Neural cell (in vitro differentiated cells): Measurements from ENCODE around the gene PRKCG. TPM values are rescaled to one million over a fixed set of nuclear protein-coding genes. Genes with fewer than 3 reads are reported as not detected.

Experiments used
- H2AFZ ChIP-seq: fragments of 200-600, 300-800 bp; sonication (generic), shearing (Covaris generic); 2 replicates; pipeline ENCODE4 v1.6.0; 2014; ENCODE audit warnings: low read depth, mild to moderate bottlenecking, antibody characterized with exemption, low read length, moderate library complexity
- H3F3A ChIP-seq: fragments of 200-600 bp; shearing (Covaris generic); 2 replicates; pipeline ENCODE4 v1.6.1; 2016; ENCODE audit warnings: mild to moderate bottlenecking, moderate library complexity, mixed read lengths, antibody characterized with exemption, low read length; ENCODE audit not compliant: insufficient read depth, poor library complexity, severe bottlenecking
- H3K27ac ChIP-seq: fragments of 200-600, 300-800 bp; sonication (generic), shearing (Covaris generic); 2 replicates; pipeline ENCODE4 v1.5.1; 2014; ENCODE audit warnings: mild to moderate bottlenecking, low read length, moderate library complexity
- H3K27me3 ChIP-seq: fragments of 300-800, 200-600 bp; sonication (generic), shearing (Covaris generic); 2 replicates; pipeline ENCODE4 v1.6.0; 2014; ENCODE audit warnings: mild to moderate bottlenecking, low read depth, low read length, moderate library complexity; ENCODE audit not compliant: insufficient read depth
- H3K36me3 ChIP-seq: fragments of 300-800, 200-600 bp; sonication (generic), shearing (Covaris generic); 2 replicates; pipeline ENCODE4 v1.5.1; 2014; ENCODE audit warnings: mild to moderate bottlenecking, antibody characterized with exemption, low read length, moderate library complexity; ENCODE audit not compliant: insufficient read depth
- H3K4me2 ChIP-seq: fragments of 300-800, 200-600 bp; sonication (generic), shearing (Covaris generic); 2 replicates; pipeline ENCODE4 v1.6.0; 2014; ENCODE audit warnings: mild to moderate bottlenecking, low read length
- H3K4me3 ChIP-seq: fragments of 300-800, 200-600 bp; sonication (generic), shearing (Covaris generic); 2 replicates; pipeline ENCODE4 v1.5.1; 2014; ENCODE audit warnings: mild to moderate bottlenecking, low read length, moderate library complexity
- H3K79me2 ChIP-seq: fragments of 200-600 bp; shearing (Covaris generic); replicated peaks from 2 replicates; pipeline ENCODE4 v1.6.0; 2014; ENCODE audit warnings: mild to moderate bottlenecking, low read length, moderate library complexity; ENCODE audit not compliant: insufficient read depth
- H3K9ac ChIP-seq: fragments of 300-800, 200-600 bp; sonication (generic), shearing (Covaris generic); 2 replicates; pipeline ENCODE4 v1.6.1; 2016; ENCODE audit warnings: mild to moderate bottlenecking, low read length, mixed read lengths
- H3K9me2 ChIP-seq: fragments of 200-600 bp; shearing (Covaris generic); 2 replicates; pipeline ENCODE4 v1.6.1; 2016; ENCODE audit warnings: mild to moderate bottlenecking, low read length, mixed read lengths; ENCODE audit not compliant: insufficient read depth
- H3K9me3 ChIP-seq: fragments of 200-600, 300-800 bp; sonication (generic), shearing (Covaris generic); 2 replicates; pipeline ENCODE4 v1.6.1; 2016; ENCODE audit warnings: mild to moderate bottlenecking, mixed run types, low read length, moderate library complexity, mixed read lengths
- H4K20me1 ChIP-seq: fragments of 200-600 bp; shearing (Covaris generic); 2 replicates; pipeline ENCODE4 v1.6.1; 2016; ENCODE audit warnings: mild to moderate bottlenecking, mixed run types; ENCODE audit not compliant: insufficient read depth
- EP300 ChIP-seq: fragments of 450-650 bp; conservative IDR thresholded peaks from 2 replicates; pipeline ENCODE4 v1.6.1; 2014; ENCODE audit warnings: antibody characterized with exemption, mild to moderate bottlenecking, moderate library complexity; ENCODE audit not compliant: poor library complexity, severe bottlenecking
- EZH2 ChIP-seq: fragments of 200-600, 300-800 bp; shearing (Covaris generic), sonication (generic); IDR thresholded peaks from 2 replicates; pipeline ENCODE4 v1.6.1; 2014; ENCODE audit warnings: antibody characterized with exemption, low read length, borderline replicate concordance, mild to moderate bottlenecking; ENCODE audit not compliant: insufficient read depth, poor library complexity, severe bottlenecking
- MXI1 ChIP-seq: fragments of 450-650 bp; conservative IDR thresholded peaks from 2 replicates; pipeline ENCODE4 v1.6.1; 2014; ENCODE audit warnings: antibody characterized with exemption, mild to moderate bottlenecking; ENCODE audit not compliant: poor library complexity, severe bottlenecking
- POLR2AphosphoS5 ChIP-seq: IDR thresholded peaks from 2 replicates; pipeline ENCODE4 v1.6.1; 2012
- RAD21 ChIP-seq: fragments of 450-650 bp; conservative IDR thresholded peaks from 2 replicates; pipeline ENCODE4 v1.6.1; 2014; ENCODE audit warnings: antibody characterized with exemption, mild to moderate bottlenecking, moderate library complexity
- REST ChIP-seq: IDR thresholded peaks from 2 replicates; pipeline ENCODE4 v1.6.1; 2012; ENCODE audit warnings: borderline replicate concordance
- SMC3 ChIP-seq: fragments of 450-650 bp; conservative IDR thresholded peaks from 2 replicates; pipeline ENCODE4 v1.6.1; 2014; ENCODE audit warnings: antibody characterized with exemption, mild to moderate bottlenecking, moderate library complexity; ENCODE audit not compliant: poor library complexity
- TAF1 ChIP-seq: IDR thresholded peaks from 2 replicates; pipeline ENCODE4 v1.6.1; 2012; ENCODE audit warnings: low read depth
- polyA plus RNA-seq: library from polyadenylated mRNA; depleted of rRNA; stranded (reverse); fragments of >200 nt; gene quantifications from 2 replicates; pipeline ENCODE4 v1.2.3, GENCODE V29; 2014
- TF ChIP-seq, protein P1 (sequence below): fragments of 450-650 bp; IDR thresholded peaks from 2 replicates; pipeline ENCODE4 v1.5.1; 2014; ENCODE audit warnings: antibody characterized with exemption, mild to moderate bottlenecking, moderate library complexity; ENCODE audit not compliant: poor library complexity, severe bottlenecking

The PRKCG gene
- polyA plus RNA-seq, 1 donor from 2014 or later = 0.99 TPM

DNA sequence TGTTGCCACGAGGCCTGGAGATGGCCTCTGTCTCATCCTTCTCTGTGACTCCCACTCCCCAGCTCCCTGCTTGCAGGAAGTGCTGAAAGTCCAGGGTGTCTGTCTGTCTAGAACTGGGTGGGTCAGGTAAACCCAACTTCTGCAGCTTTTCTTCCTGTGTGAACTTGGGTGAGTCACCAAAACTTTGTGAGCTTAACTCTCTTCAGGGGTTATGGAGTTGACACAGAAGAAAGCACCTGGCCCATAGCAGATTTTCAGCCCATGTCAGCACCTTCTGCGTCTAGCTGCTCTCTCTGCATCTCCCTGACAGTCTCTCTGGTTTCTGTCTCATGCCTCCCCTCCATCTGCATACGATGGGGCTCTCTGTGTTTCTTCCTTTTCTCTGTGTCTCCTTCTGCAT, 22.9 kb downstream of the PRKCG start:
- no peak for TF ChIP-seq SMC3
- TF ChIP-seq RAD21 = no peak
- no peak for TF ChIP-seq POLR2AphosphoS5
- TF ChIP-seq TAF1 = no peak
- no peak for TF ChIP-seq REST
- no peak for TF ChIP-seq MXI1
- TF ChIP-seq EP300 = no peak
- TF ChIP-seq EZH2 = no peak
- TF ChIP-seq, protein P1, sequence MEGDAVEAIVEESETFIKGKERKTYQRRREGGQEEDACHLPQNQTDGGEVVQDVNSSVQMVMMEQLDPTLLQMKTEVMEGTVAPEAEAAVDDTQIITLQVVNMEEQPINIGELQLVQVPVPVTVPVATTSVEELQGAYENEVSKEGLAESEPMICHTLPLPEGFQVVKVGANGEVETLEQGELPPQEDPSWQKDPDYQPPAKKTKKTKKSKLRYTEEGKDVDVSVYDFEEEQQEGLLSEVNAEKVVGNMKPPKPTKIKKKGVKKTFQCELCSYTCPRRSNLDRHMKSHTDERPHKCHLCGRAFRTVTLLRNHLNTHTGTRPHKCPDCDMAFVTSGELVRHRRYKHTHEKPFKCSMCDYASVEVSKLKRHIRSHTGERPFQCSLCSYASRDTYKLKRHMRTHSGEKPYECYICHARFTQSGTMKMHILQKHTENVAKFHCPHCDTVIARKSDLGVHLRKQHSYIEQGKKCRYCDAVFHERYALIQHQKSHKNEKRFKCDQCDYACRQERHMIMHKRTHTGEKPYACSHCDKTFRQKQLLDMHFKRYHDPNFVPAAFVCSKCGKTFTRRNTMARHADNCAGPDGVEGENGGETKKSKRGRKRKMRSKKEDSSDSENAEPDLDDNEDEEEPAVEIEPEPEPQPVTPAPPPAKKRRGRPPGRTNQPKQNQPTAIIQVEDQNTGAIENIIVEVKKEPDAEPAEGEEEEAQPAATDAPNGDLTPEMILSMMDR = no peak
- no peaks in the 10 kb centered on the region for H3K36me3 ChIP-seq
- no peak overlapping the region for H2AFZ ChIP-seq
- no peaks in the 10 kb centered on the region for H3K27me3 ChIP-seq
- no peaks in the 10 kb centered on the region for H3K9me3 ChIP-seq
- H3K9me2 ChIP-seq = no peaks in the 10 kb centered on the region
- no peak overlapping the region for H3K9ac ChIP-seq
- no peak overlapping the region for H3K4me2 ChIP-seq
- H3K79me2 ChIP-seq = no peaks in the 10 kb centered on the region
- H3K4me3 ChIP-seq = no peak overlapping the region
- no peak overlapping the region for H3K27ac ChIP-seq
- no peaks in the 10 kb centered on the region for H3F3A ChIP-seq
- no peaks in the 10 kb centered on the region for H4K20me1 ChIP-seq

DNA sequence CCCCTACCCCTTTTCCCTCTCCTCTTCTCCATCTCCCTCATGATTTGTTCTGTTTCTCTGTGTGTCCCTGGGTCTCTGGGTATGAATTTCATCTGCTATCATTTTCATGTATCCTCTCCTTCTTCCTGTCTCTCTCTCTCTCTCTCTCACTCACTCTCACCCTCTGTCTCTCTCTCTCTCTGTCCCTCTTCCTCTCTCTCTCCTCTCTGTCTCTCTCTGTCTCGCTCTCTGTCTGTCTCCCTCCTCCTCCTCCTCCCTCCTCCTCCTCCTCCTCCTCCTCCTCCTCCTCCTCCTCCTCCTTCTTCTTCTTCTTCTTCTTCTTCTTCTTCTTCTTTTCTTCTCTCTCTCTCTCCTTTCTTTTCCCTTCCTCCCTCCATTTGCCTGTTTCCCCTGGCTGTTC, 23.8 kb downstream of the PRKCG start:
- Histone ChIP-seq H3K9ac (no peak overlapping the region), H3K36me3 (no peaks in the 10 kb centered on the region), H3K79me2 (peaks cover 5% of the 10 kb centered on the region), H3K9me3 (no peaks in the 10 kb centered on the region), H3K27me3 (no peaks in the 10 kb centered on the region), H2AFZ (no peak overlapping the region), H3K27ac (no peak overlapping the region), H3K9me2 (no peaks in the 10 kb centered on the region), H4K20me1 (no peaks in the 10 kb centered on the region), H3K4me3 (no peak overlapping the region), H3F3A (no peaks in the 10 kb centered on the region), H3K4me2 (no peak overlapping the region)
- no peak for TF ChIP-seq MXI1
- no peak for TF ChIP-seq EP300
- TF ChIP-seq REST = no peak
- no peak for TF ChIP-seq RAD21
- no peak for TF ChIP-seq SMC3
- TF ChIP-seq EZH2 = no peak
- TF ChIP-seq, protein P1 = no peak
- no peak for TF ChIP-seq TAF1
- TF ChIP-seq POLR2AphosphoS5 = no peak
